Peyer's patch (tissue), 4 donors: Measurements from ENCODE around the gene GPR176. TPM values are rescaled to one million over a fixed set of nuclear protein-coding genes. Genes with fewer than 3 reads are reported as not detected.
A peak's percentile ranks its signal among the peaks of the same experiment; 100 is the strongest.

ENCODE experiments used
- DNase-seq, 3 donors: peaks; one replicate each; pipeline ENCODE4 v3.0.0-alpha.2; 2017 to 2019
- H3K27ac ChIP-seq, 4 donors: fragments of 200-600 bp; sonication (generic); one replicate each; pipeline ENCODE4 v1.5.1; 2016 to 2019
- H3K27me3 ChIP-seq, 2 donors: fragments of 200-600 bp; sonication (generic); one replicate each; pipeline ENCODE4 v1.5.1; 2019
- H3K36me3 ChIP-seq, 3 donors: fragments of 200-600 bp; sonication (generic); one replicate each; pipeline ENCODE4 v1.5.1; 2016 to 2019
- H3K4me1 ChIP-seq, 4 donors: fragments of 200-600 bp; sonication (generic); one replicate each; pipeline ENCODE4 v1.5.1; 2016 to 2019
- H3K4me3 ChIP-seq, 4 donors: fragments of 200-600 bp; sonication (generic); 1 replicate in 3 of 4; 2 replicates in 1 of 4; pipeline ENCODE4 v1.5.1; 2016 to 2019; ENCODE audit warnings: mild to moderate bottlenecking in 1 of 4
- H3K9me3 ChIP-seq, 4 donors: fragments of 200-600 bp; sonication (generic); one replicate each; pipeline ENCODE4 v1.5.1; 2016 to 2019; ENCODE audit warnings: mild to moderate bottlenecking in 1 of 4
- POLR2A ChIP-seq, 2 donors: fragments of 450-650 bp; IDR thresholded peaks; one replicate each; pipeline ENCODE4 v1.5.1; 2017; ENCODE audit warnings: antibody characterized with exemption in 2 of 2, mild to moderate bottlenecking in 2 of 2, moderate library complexity in 2 of 2
- total RNA-seq, 4 donors: library from RNA; depleted of rRNA; stranded (reverse); fragments of >200 nt; gene quantifications; one replicate each; pipeline ENCODE4 v1.1.0, GENCODE V29; 2016
- TF ChIP-seq, protein P1 (sequence below), 6 experiments: fragments of 450-650 bp in 4 of 6; fragments of 200-600 bp in 2 of 6; sonication (generic) in 1 of 6; IDR thresholded peaks; one replicate each; pipeline ENCODE4 v1.5.1; 2017 to 2019; ENCODE audit warnings: antibody characterized with exemption in 6 of 6, mild to moderate bottlenecking in 3 of 6, moderate library complexity in 1 of 6

The GPR176 gene, protein sequence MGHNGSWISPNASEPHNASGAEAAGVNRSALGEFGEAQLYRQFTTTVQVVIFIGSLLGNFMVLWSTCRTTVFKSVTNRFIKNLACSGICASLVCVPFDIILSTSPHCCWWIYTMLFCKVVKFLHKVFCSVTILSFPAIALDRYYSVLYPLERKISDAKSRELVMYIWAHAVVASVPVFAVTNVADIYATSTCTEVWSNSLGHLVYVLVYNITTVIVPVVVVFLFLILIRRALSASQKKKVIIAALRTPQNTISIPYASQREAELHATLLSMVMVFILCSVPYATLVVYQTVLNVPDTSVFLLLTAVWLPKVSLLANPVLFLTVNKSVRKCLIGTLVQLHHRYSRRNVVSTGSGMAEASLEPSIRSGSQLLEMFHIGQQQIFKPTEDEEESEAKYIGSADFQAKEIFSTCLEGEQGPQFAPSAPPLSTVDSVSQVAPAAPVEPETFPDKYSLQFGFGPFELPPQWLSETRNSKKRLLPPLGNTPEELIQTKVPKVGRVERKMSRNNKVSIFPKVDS
- total RNA-seq = 1 to 10 TPM in 3 of 4 donors, under 1 TPM in 1; 0.88 to 4.3 (median 3.1) TPM

GRCh38 chr15:39919748-39920509 is at the start of gene GPR176:
TSS of gene GPR176 (minus strand) at chr15:39920266. CDS start at chr15:39920026, 240 bp downstream.
- no peak for TF ChIP-seq POLR2A (IDR thresholded peaks at IDR 0.05)
- TF ChIP-seq, protein P1, sequence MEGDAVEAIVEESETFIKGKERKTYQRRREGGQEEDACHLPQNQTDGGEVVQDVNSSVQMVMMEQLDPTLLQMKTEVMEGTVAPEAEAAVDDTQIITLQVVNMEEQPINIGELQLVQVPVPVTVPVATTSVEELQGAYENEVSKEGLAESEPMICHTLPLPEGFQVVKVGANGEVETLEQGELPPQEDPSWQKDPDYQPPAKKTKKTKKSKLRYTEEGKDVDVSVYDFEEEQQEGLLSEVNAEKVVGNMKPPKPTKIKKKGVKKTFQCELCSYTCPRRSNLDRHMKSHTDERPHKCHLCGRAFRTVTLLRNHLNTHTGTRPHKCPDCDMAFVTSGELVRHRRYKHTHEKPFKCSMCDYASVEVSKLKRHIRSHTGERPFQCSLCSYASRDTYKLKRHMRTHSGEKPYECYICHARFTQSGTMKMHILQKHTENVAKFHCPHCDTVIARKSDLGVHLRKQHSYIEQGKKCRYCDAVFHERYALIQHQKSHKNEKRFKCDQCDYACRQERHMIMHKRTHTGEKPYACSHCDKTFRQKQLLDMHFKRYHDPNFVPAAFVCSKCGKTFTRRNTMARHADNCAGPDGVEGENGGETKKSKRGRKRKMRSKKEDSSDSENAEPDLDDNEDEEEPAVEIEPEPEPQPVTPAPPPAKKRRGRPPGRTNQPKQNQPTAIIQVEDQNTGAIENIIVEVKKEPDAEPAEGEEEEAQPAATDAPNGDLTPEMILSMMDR (IDR thresholded peaks at IDR 0.05) = no peak
- no peaks in the 10 kb centered on the region for H3K27me3 ChIP-seq
- H3K4me3 ChIP-seq = peak within 1 kb of the TSS; percentile 51 to 72 (median 61)
- peaks cover 0 to 13% (median 9%) of the 10 kb centered on the region in 4 donors for H3K4me1 ChIP-seq
- peak within 1 kb of the TSS; percentile 18 to 76 (median 48) for H3K27ac ChIP-seq
- H3K9me3 ChIP-seq = no peaks in the 10 kb centered on the region
- peak in 2 of 3 donors; percentile 51 to 59 for DNase-seq
- no peaks in the 10 kb centered on the region for H3K36me3 ChIP-seq

DNA sequence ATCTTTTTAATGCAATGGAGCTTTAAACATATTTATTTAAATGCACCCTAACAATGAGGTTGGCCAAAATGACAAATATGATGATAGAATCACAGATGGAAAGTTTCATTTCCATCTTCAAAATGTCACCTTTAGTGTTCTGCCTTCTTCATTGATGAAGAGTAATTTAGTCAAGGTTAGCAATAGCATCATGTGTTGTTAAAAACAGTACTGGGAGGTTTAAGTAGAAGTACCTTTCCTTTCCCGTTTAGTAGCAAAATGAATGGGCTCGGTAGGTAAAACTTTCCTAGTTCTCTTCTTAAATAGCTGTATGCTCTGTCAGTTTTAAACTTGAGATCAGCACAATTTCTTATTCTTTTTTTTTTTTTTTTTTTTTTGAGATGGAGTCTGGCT is 48.9 kb upstream of the GPR176 start:
- H3K4me3 ChIP-seq = no peak overlapping the region
- TF ChIP-seq, protein P1 (IDR thresholded peaks at IDR 0.05) = no peak
- no peak for TF ChIP-seq POLR2A (IDR thresholded peaks at IDR 0.05)
- no peaks in the 10 kb centered on the region for H3K4me1 ChIP-seq
- no peak for DNase-seq
- no peaks in the 10 kb centered on the region for H3K27me3 ChIP-seq
- H3K36me3 ChIP-seq = peaks cover 0 to 26% (median 0%) of the 10 kb centered on the region in 3 donors
- H3K9me3 ChIP-seq = no peaks in the 10 kb centered on the region
- H3K27ac ChIP-seq = no peak overlapping the region

GRCh38 chr15:39968273-39969001 is 48.4 kb upstream of the GPR176 start:
- peaks cover 0 to 24% (median 0%) of the 10 kb centered on the region in 3 donors for H3K36me3 ChIP-seq
- no peak overlapping the region for H3K27ac ChIP-seq
- no peak overlapping the region for H3K4me3 ChIP-seq
- TF ChIP-seq, protein P1 (IDR thresholded peaks at IDR 0.05) = no peak
- no peak for TF ChIP-seq POLR2A (IDR thresholded peaks at IDR 0.05)
- no peaks in the 10 kb centered on the region for H3K9me3 ChIP-seq
- DNase-seq = no peak
- no peaks in the 10 kb centered on the region for H3K27me3 ChIP-seq
- no peaks in the 10 kb centered on the region for H3K4me1 ChIP-seq

- Histone ChIP-seq H3K27me3 (no peaks in the 10 kb centered on the region), H3K4me1 (no peaks in the 10 kb centered on the region), H3K4me3 (no peak overlapping the region), H3K36me3 (peaks cover 0 to 38% (median 0%) of the 10 kb centered on the region in 3 donors), H3K27ac (no peak overlapping the region), H3K9me3 (no peaks in the 10 kb centered on the region)
- no peak for DNase-seq
- TF ChIP-seq, protein P1 (IDR thresholded peaks at IDR 0.05) = no peak
- no peak for TF ChIP-seq POLR2A (IDR thresholded peaks at IDR 0.05)
These were observed 46.5 kb upstream of the GPR176 start for GRCh38 chr15:39966521-39966920.

DNA sequence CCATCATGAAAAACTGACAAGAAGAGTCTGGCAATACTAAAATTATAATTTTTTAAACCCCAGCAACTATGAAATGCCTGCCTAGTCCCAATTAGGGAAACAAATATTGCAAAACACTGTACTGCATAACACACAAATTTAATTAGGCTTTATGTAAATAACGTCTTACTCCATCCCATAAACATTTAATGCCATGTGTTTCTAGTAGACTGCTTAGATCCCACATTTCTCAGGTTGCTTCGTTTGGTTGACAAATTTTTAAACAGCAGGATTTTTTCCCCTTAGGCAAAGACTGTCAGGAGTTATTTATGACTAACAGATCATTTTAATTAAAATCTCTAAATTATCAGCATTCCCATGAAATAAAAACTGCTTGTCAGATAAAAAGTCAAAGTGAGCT is 43.7 kb upstream of the GPR176 start:
- TF ChIP-seq POLR2A (IDR thresholded peaks at IDR 0.05) = no peak
- TF ChIP-seq, protein P1 (IDR thresholded peaks at IDR 0.05) = no peak
- H3K4me1 ChIP-seq = no peaks in the 10 kb centered on the region
- peaks cover 0 to 32% (median 0%) of the 10 kb centered on the region in 3 donors for H3K36me3 ChIP-seq
- DNase-seq = no peak
- H3K4me3 ChIP-seq = no peak overlapping the region
- H3K9me3 ChIP-seq = no peaks in the 10 kb centered on the region
- no peaks in the 10 kb centered on the region for H3K27me3 ChIP-seq
- H3K27ac ChIP-seq = no peak overlapping the region
